ENCODE measurements around the gene PTBP1. TPM values are rescaled to one million over a fixed set of nuclear protein-coding genes. Genes with fewer than 3 reads are reported as not detected.

The PTBP1 gene
- total RNA-seq, 2 experiments from 2014 or later: 584 to 738 TPM

GRCh38 chr19:791567-792305 is 5.5 kb upstream of the PTBP1 start:
- ChIA-PET POLR2A (interaction anchor here (0.6 kb wide), 1 partner anchor 80 kb away, joined by 4 read pairs; no protein-coding TSS in a partner anchor), CTCF (no interaction called here)
- intact Hi-C loops (cut with DNase I, micrococcal nuclease): no loop called here
- ATAC-seq (no peak), DNase-seq (no peak)
- H3K27ac Mint-ChIP-seq: no peak overlapping the region
- peaks cover 4% of the 10 kb centered on the region for H3K4me1 Mint-ChIP-seq
- peaks cover 4% of the 10 kb centered on the region for H3K27me3 Mint-ChIP-seq
- H3K4me3 Mint-ChIP-seq: no peak overlapping the region
- no peaks in the 10 kb centered on the region for H3K36me3 Mint-ChIP-seq (ENCODE audit: low read depth)
- no peaks in the 10 kb centered on the region for H3K9me3 Mint-ChIP-seq (ENCODE audit: low read depth)

GRCh38 chr19:792306-792885 is 4.9 kb upstream of the PTBP1 start:
- ChIA-PET CTCF (interaction anchor here (1.2 kb wide), 1 partner anchor 58 kb away, joined by 3 read pairs; no protein-coding TSS in a partner anchor), POLR2A (interaction anchor here (0.6 kb wide), 1 partner anchor 79 kb away, joined by 4 read pairs; no protein-coding TSS in a partner anchor)
- H3K27ac Mint-ChIP-seq: no peak overlapping the region
- peaks cover 4% of the 10 kb centered on the region for H3K27me3 Mint-ChIP-seq
- no peaks in the 10 kb centered on the region for H3K36me3 Mint-ChIP-seq (ENCODE audit: low read depth)
- no peaks in the 10 kb centered on the region for H3K9me3 Mint-ChIP-seq (ENCODE audit: low read depth)
- H3K4me3 Mint-ChIP-seq: no peak overlapping the region
- no peak for ATAC-seq
- DNase-seq: no peak
- intact Hi-C loops (cut with DNase I, micrococcal nuclease): no loop called here
- H3K4me1 Mint-ChIP-seq: peaks cover 5% of the 10 kb centered on the region

- peaks cover 5% of the 10 kb centered on the region for H3K4me1 Mint-ChIP-seq
- peaks cover 4% of the 10 kb centered on the region for H3K27me3 Mint-ChIP-seq
- POLR2A ChIA-PET: no interaction called here
- no peaks in the 10 kb centered on the region for H3K9me3 Mint-ChIP-seq (ENCODE audit: low read depth)
- H3K27ac Mint-ChIP-seq: no peak overlapping the region
- ATAC-seq: no peak
- CTCF ChIA-PET: interaction anchor here (1.2 kb wide), 1 partner anchor 60 kb away, joined by 3 read pairs; no protein-coding TSS in a partner anchor
- H3K36me3 Mint-ChIP-seq (ENCODE audit: low read depth): peaks cover 5% of the 10 kb centered on the region
- no peak overlapping the region for H3K4me3 Mint-ChIP-seq
- intact Hi-C loops (cut with DNase I, micrococcal nuclease): no loop called here
- DNase-seq: no peak
Measured at GRCh38 chr19:793806-794205, 3.4 kb upstream of the PTBP1 start.

GRCh38 chr19:795073-795611 is 2.1 kb upstream of the PTBP1 start:
- no peaks in the 10 kb centered on the region for H3K9me3 Mint-ChIP-seq (ENCODE audit: low read depth)
- no peak overlapping the region for H3K27ac Mint-ChIP-seq
- intact Hi-C loops (cut with DNase I, micrococcal nuclease): loop anchor here (5.0 kb wide), 5 partner anchors 133 to 1067 kb away; partner anchors contain the start of genes ARHGAP45 (in 1 of the 2), KLF16 (in 1 of the 2), RNF126 (in 1 of the 2) and RPS15 (in 1 of the 2)
- no peak overlapping the region for H3K4me3 Mint-ChIP-seq
- peaks cover 17% of the 10 kb centered on the region for H3K36me3 Mint-ChIP-seq (ENCODE audit: low read depth)
- H3K27me3 Mint-ChIP-seq: no peaks in the 10 kb centered on the region
- CTCF ChIA-PET: interaction anchor here (0.7 kb wide), 1 partner anchor 246 kb away, joined by 3 read pairs; no protein-coding TSS in a partner anchor
- no peak for ATAC-seq
- peaks cover 9% of the 10 kb centered on the region for H3K4me1 Mint-ChIP-seq
- POLR2A ChIA-PET: no interaction called here
- no peak for DNase-seq

GRCh38 chr19:795691-796581 is 1.3 kb upstream of the PTBP1 start:
- DNase-seq (no peak), ATAC-seq (no peak)
- POLR2A ChIA-PET: no interaction called here
- intact Hi-C loops (cut with DNase I, micrococcal nuclease): loop anchor here (1.0 to 5.0 kb wide), 9 partner anchors 25 to 1066 kb away; partner anchors contain the start of genes ARHGAP45 (in 1 of the 2), KLF16 (in 1 of the 2), PCSK4 (in 1 of the 2) and POLR2E (in 1 of the 2)
- Mint-ChIP-seq H3K4me3 (peak overlapping the region; percentile 93), H3K27ac (no peak overlapping the region), H3K4me1 (peaks cover 15% of the 10 kb centered on the region), H3K9me3 (ENCODE audit: low read depth) (no peaks in the 10 kb centered on the region), H3K36me3 (ENCODE audit: low read depth) (peaks cover 24% of the 10 kb centered on the region), H3K27me3 (no peaks in the 10 kb centered on the region)
- CTCF ChIA-PET: interaction anchor here (0.7 kb wide), 1 partner anchor 245 kb away, joined by 3 read pairs; no protein-coding TSS in a partner anchor

- CTCF ChIA-PET: no interaction called here
- peak overlapping the region; percentile 90 for H3K27ac Mint-ChIP-seq
- H3K9me3 Mint-ChIP-seq (ENCODE audit: low read depth): no peaks in the 10 kb centered on the region
- H3K36me3 Mint-ChIP-seq (ENCODE audit: low read depth): peaks cover 38% of the 10 kb centered on the region
- peak; percentile 95 for DNase-seq
- peak overlapping the region; percentile 93 for H3K4me3 Mint-ChIP-seq
- peak; percentile 21 for ATAC-seq
- H3K4me1 Mint-ChIP-seq: peaks cover 32% of the 10 kb centered on the region
- POLR2A ChIA-PET: interaction anchor here (0.7 to 1.4 kb wide), 3 partner anchors 10 to 471 kb away, joined by 4 to 6 read pairs (median 4); partner anchors contain the start of gene CIRBP
- intact Hi-C loops (cut with DNase I, micrococcal nuclease): loop anchor here (1.0 to 5.0 kb wide), 29 partner anchors 27 to 1065 kb away; partner anchors contain the start of genes RNF126 (in 2 of the 2), ARHGAP45 (in 1 of the 2), BSG (in 1 of the 2) and CDC34 (in 1 of the 2)
- H3K27me3 Mint-ChIP-seq: no peaks in the 10 kb centered on the region
Measured at GRCh38 chr19:797528-798414, 519 bp downstream of the PTBP1 start.

- Mint-ChIP-seq H3K4me3 (peak overlapping the region; percentile 86), H3K9me3 (ENCODE audit: low read depth) (no peaks in the 10 kb centered on the region), H3K4me1 (peaks cover 39% of the 10 kb centered on the region), H3K27ac (peak overlapping the region; percentile 90), H3K27me3 (no peaks in the 10 kb centered on the region), H3K36me3 (ENCODE audit: low read depth) (peaks cover 45% of the 10 kb centered on the region)
- ATAC-seq (no peak), DNase-seq (no peak)
- intact Hi-C loops (cut with DNase I, micrococcal nuclease): loop anchor here (5.0 kb wide), 5 partner anchors 136 to 1064 kb away; partner anchors contain the start of genes ARHGAP45 (in 1 of the 2), KLF16 (in 1 of the 2), RNF126 (in 1 of the 2) and RPS15 (in 1 of the 2)
- ChIA-PET POLR2A (interaction anchor here (0.5 to 1.5 kb wide), 4 partner anchors 10 to 471 kb away, joined by 4 to 7 read pairs (median 4); partner anchors contain the start of genes CIRBP and RNF126), CTCF (no interaction called here)
Measured at GRCh38 chr19:798415-799075, 1.3 kb downstream of the PTBP1 start.

- intact Hi-C loops (cut with DNase I, micrococcal nuclease): loop anchor here (5.0 kb wide), 5 partner anchors 137 to 1063 kb away; partner anchors contain the start of genes ARHGAP45 (in 1 of the 2), KLF16 (in 1 of the 2), RNF126 (in 1 of the 2) and RPS15 (in 1 of the 2)
- peak; percentile 42 for DNase-seq
Measured at GRCh38 chr19:799076-799881, 2.0 kb downstream of the PTBP1 start.

More at GRCh38 chr19:799076-799881, 2.0 kb downstream of the PTBP1 start:
- Mint-ChIP-seq H3K27ac (peak overlapping the region; percentile 89), H3K4me1 (peaks cover 42% of the 10 kb centered on the region), H3K36me3 (ENCODE audit: low read depth) (peaks cover 51% of the 10 kb centered on the region), H3K27me3 (no peaks in the 10 kb centered on the region), H3K4me3 (peak overlapping the region; percentile 86), H3K9me3 (ENCODE audit: low read depth) (no peaks in the 10 kb centered on the region)
- ChIA-PET CTCF (no interaction called here), POLR2A (interaction anchor here (0.5 to 1.5 kb wide), 4 partner anchors 11 to 470 kb away, joined by 4 to 9 read pairs (median 6); partner anchors contain the start of genes CIRBP and RNF126)
- ATAC-seq: no peak
